ENCODE measurements around the gene CLPTM1L. TPM values are rescaled to one million over a fixed set of nuclear protein-coding genes. Genes with fewer than 3 reads are reported as not detected.
"Not testable (repeated sequence)": the region's sequence is repeated elsewhere in the genome, so short reads cannot be mapped to it uniquely, and the experiment has no call there.

The CLPTM1L gene
- polyA plus RNA-seq, 3 donors, result 14.1 to 76.2 (median 35.0) TPM

DNA sequence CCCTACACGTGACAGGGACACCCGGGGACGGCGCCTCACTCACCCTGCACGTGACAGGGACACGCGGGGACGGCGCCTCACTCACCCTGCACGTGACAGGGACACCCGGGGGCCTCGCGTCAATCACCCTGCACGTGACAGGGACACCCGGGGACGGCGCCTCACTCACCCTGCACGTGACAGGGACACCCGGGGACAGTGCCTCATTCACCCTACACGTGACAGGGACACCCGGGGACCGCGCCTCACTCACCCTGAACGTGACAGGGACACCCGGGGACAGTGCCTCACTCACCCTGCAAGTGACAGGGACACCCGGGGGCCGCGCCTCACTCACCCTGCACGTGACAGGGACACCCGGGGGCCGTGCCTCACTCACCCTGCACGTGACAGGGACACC is 55.3 kb downstream of the CLPTM1L start:
- peaks cover 7 to 19% (median 14%) of the 10 kb centered on the region in 7 donors for H3K9me3 Mint-ChIP-seq
- H3K27ac Mint-ChIP-seq; H4K20me1 ChIP-seq (ENCODE audit: insufficient read depth, low read length); H3K4me1 Mint-ChIP-seq; H3K4me3 Mint-ChIP-seq; H3K36me3 ChIP-seq (replicated peaks in 1 of 2; ENCODE audit: control insufficient read depth in 1 of 2, insufficient read depth in 2 of 2, low read length in 2 of 2); H3K4me1 ChIP-seq (ENCODE audit: control insufficient read depth in 1 of 2, insufficient read depth in 2 of 2, low read length in 2 of 2); H2AFZ ChIP-seq (ENCODE audit: insufficient read depth, low read depth, low read length, poor library complexity, severe bottlenecking); H3K79me2 ChIP-seq (ENCODE audit: insufficient read depth, low read length); H3K27me3 ChIP-seq (ENCODE audit: control insufficient read depth in 2 of 2, insufficient read depth in 2 of 2, low read length in 2 of 2); H3K9ac ChIP-seq (ENCODE audit: insufficient read depth, low read length, poor library complexity, severe bottlenecking); H3K4me2 ChIP-seq (replicated peaks; ENCODE audit: extremely low read depth, low read length, poor library complexity, severe bottlenecking); DNase-seq; H3K27ac ChIP-seq (ENCODE audit: low read depth in 1 of 2, low read length in 2 of 2); H3K36me3 Mint-ChIP-seq; intact Hi-C loops (cut with micrococcal nuclease); H3K4me3 ChIP-seq (replicated peaks in 1 of 3; ENCODE audit: low read depth in 2 of 3, low read length in 3 of 3): not testable (repeated sequence)
- H3K27me3 Mint-ChIP-seq (ENCODE audit: low read depth in 3 of 3), result peaks cover 3 to 11% (median 3%) of the 10 kb centered on the region in 3 donors
- WGBS (ENCODE audit: insufficient coverage), result no CpG with 5 or more reads among the region's 32 CpGs
- peaks cover 0 to 18% of the 10 kb centered on the region in 2 donors for H3K9me3 ChIP-seq (replicated peaks in 1 of 2; ENCODE audit: control insufficient read depth in 1 of 2, insufficient read depth in 1 of 2, low read length in 2 of 2)

DNA sequence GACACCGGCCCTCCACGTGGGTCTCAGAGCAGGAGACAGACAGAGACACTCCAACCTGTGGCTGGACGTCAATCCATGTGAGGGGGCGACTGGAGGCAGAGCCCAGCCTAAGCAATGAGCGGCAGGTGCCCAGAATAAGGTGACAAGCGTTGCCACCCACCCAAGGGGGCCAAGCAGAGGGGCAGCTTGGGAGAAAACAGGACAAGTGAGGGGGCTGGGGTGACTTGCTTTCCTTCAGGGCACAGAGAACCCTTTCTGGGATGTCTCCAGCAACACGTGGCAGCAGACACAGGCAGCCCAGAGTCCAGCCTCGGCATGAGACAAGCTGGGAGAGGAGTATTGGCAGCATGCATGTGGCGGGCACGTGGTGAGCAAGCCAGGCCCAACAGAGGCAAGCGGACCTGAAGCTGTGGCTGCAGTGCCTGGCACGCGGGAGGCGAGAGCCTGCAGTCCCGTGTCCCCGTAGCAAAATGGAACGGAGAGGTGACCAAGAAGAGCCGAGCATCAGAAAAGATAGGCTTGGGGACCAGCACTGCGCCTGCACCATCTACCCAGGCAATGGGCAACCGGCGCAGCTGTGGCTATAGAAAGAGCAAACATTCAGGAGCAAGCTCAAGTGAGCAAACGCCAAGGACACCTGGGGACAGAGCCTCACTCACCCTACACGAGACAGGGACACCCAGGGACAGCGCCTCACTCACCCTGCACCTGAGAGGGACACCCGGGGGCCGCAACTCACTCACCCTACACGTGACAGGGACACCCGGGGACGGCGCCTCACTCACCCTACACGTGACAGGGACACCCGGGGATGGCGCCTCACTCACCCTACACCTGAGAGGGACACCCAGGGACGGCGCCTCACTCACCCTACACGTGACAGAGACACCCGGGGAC is 56.2 kb downstream of the CLPTM1L start:
- DNase-seq, result no peak
- Mint-ChIP-seq H3K27me3 (ENCODE audit: low read depth in 3 of 3) (peaks cover 3% of the 10 kb centered on the region in 3 donors), H3K36me3 (no peaks in the 10 kb centered on the region), H3K4me3 (no peak overlapping the region), H3K9me3 (peaks cover 7 to 25% (median 15%) of the 10 kb centered on the region in 7 donors), H3K27ac (no peak overlapping the region), H3K4me1 (no peaks in the 10 kb centered on the region)
- 96% methylated on average over 22 of the region's 37 CpGs for WGBS (ENCODE audit: insufficient coverage)
- Histone ChIP-seq H3K27ac (ENCODE audit: low read depth in 1 of 2, low read length in 2 of 2) (no peak overlapping the region), H3K4me2 (replicated peaks; ENCODE audit: extremely low read depth, low read length, poor library complexity, severe bottlenecking) (no peak overlapping the region), H3K9ac (ENCODE audit: insufficient read depth, low read length, poor library complexity, severe bottlenecking) (no peak overlapping the region), H3K27me3 (ENCODE audit: control insufficient read depth in 2 of 2, insufficient read depth in 2 of 2, low read length in 2 of 2) (peaks cover 0 to 2% of the 10 kb centered on the region in 2 donors), H3K79me2 (ENCODE audit: insufficient read depth, low read length) (no peaks in the 10 kb centered on the region), H3K4me3 (replicated peaks in 1 of 3; ENCODE audit: low read depth in 2 of 3, low read length in 3 of 3) (no peak overlapping the region), H2AFZ (ENCODE audit: insufficient read depth, low read depth, low read length, poor library complexity, severe bottlenecking) (no peak overlapping the region), H3K4me1 (ENCODE audit: control insufficient read depth in 1 of 2, insufficient read depth in 2 of 2, low read length in 2 of 2) (no peaks in the 10 kb centered on the region), H3K9me3 (replicated peaks in 1 of 2; ENCODE audit: control insufficient read depth in 1 of 2, insufficient read depth in 1 of 2, low read length in 2 of 2) (peaks cover 0 to 22% of the 10 kb centered on the region in 2 donors), H4K20me1 (ENCODE audit: insufficient read depth, low read length) (no peaks in the 10 kb centered on the region), H3K36me3 (replicated peaks in 1 of 2; ENCODE audit: control insufficient read depth in 1 of 2, insufficient read depth in 2 of 2, low read length in 2 of 2) (no peaks in the 10 kb centered on the region)
- TF ChIP-seq, protein P1, sequence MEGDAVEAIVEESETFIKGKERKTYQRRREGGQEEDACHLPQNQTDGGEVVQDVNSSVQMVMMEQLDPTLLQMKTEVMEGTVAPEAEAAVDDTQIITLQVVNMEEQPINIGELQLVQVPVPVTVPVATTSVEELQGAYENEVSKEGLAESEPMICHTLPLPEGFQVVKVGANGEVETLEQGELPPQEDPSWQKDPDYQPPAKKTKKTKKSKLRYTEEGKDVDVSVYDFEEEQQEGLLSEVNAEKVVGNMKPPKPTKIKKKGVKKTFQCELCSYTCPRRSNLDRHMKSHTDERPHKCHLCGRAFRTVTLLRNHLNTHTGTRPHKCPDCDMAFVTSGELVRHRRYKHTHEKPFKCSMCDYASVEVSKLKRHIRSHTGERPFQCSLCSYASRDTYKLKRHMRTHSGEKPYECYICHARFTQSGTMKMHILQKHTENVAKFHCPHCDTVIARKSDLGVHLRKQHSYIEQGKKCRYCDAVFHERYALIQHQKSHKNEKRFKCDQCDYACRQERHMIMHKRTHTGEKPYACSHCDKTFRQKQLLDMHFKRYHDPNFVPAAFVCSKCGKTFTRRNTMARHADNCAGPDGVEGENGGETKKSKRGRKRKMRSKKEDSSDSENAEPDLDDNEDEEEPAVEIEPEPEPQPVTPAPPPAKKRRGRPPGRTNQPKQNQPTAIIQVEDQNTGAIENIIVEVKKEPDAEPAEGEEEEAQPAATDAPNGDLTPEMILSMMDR (IDR thresholded peaks at IDR 0.05), result no peak
- intact Hi-C loops (cut with micrococcal nuclease), result no loop called here
